GM12878 (cell line): ENCODE measurements around the gene CAMTA1. TPM values are rescaled to one million over a fixed set of nuclear protein-coding genes. Genes with fewer than 3 reads are reported as not detected.

Experiments used
- ATAC-seq: fragments of 200-7000 bp; cut with Tn5 transposase; 3 replicates; pipeline ENCODE4 v1.9.1; 2020; ENCODE audit warnings: mild to moderate bottlenecking, moderate library complexity
- BruUV-seq: library from RNA; stranded (reverse); fragments of 400-500 nt; replicated peaks from 2 replicates; lab custom pipeline; 2021; lab: Mats Ljungman, UMichigan
- CTCF ChIA-PET: fragments of 300-600 bp; sonication (Branson Sonifier 250); formaldehyde crosslinking; extraction: SDS; loops from one replicate; lab custom pipeline; 2021; ENCODE audit warnings: inconsistent platforms; lab: Yijun Ruan, JAX
- POLR2A ChIA-PET: fragments of 350-600 bp; formaldehyde crosslinking; extraction: SDS; loops from one replicate; lab custom pipeline; 2021; ENCODE audit warnings: inconsistent platforms; lab: Charles Lee
- RAD21 ChIA-PET: fragments of 300-600 bp; sonication (Branson Sonifier 250); formaldehyde crosslinking; loops from one replicate; lab custom pipeline; 2023; ENCODE audit warnings: antibody characterized with exemption; ENCODE audit not compliant: unreplicated experiment; lab: Charles Lee
- SMC1A ChIA-PET: fragments of 300-600 bp; sonication (Branson Sonifier 250); formaldehyde crosslinking; loops from one replicate; lab custom pipeline; 2023; ENCODE audit not compliant: unreplicated experiment, uncharacterized antibody; lab: Charles Lee
- DNase-seq: peaks from one replicate; pipeline ENCODE4 v3.0.0-alpha.2; 2011; ENCODE audit warnings: low read depth, low spot score
- FAIRE-seq: peaks from 3 replicates; lab custom pipeline; 2011; peaks lifted over from hg19 to GRCh38; lab: Jason Lieb, UNC
- H2AFZ ChIP-seq: 2 replicates; pipeline ENCODE4 v1.6.0; 2011; ENCODE audit warnings: low read depth, low read length, control low read depth; ENCODE audit not compliant: control insufficient read depth
- H3K27ac ChIP-seq: 2 replicates; pipeline ENCODE4 v1.5.1; 2011; ENCODE audit warnings: control low read depth; ENCODE audit not compliant: control insufficient read depth, insufficient read depth
- H3K27me3 ChIP-seq, 2 experiments: replicated peaks in 1 of 2; 2 replicates each; pipeline versions ENCODE4 v1.6.0 to v1.6.1; 2011; ENCODE audit warnings: low read length in 1 of 2; ENCODE audit not compliant: control insufficient read depth in 2 of 2, insufficient read depth in 2 of 2
- H3K36me3 ChIP-seq, 2 experiments: 2 replicates each; pipeline ENCODE4 v1.5.1; 2011; ENCODE audit warnings: low read length in 1 of 2; ENCODE audit not compliant: control insufficient read depth in 2 of 2, insufficient read depth in 2 of 2
- H3K4me1 ChIP-seq: 2 replicates; pipeline ENCODE4 v1.6.1; 2011; ENCODE audit warnings: mild to moderate bottlenecking, low read length, moderate library complexity, mixed read lengths; ENCODE audit not compliant: control insufficient read depth, insufficient read depth
- H3K4me2 ChIP-seq: 2 replicates; pipeline ENCODE4 v1.6.0; 2011; ENCODE audit warnings: control low read depth; ENCODE audit not compliant: control insufficient read depth, insufficient read depth
- H3K4me3 ChIP-seq: fragments of 200-600 bp; sonication (generic); 2 replicates; pipeline ENCODE4 v1.5.1; 2016
- H3K79me2 ChIP-seq: 2 replicates; pipeline ENCODE4 v1.6.0; 2011; ENCODE audit warnings: low read length; ENCODE audit not compliant: control insufficient read depth, insufficient read depth
- H3K9ac ChIP-seq: 2 replicates; pipeline ENCODE4 v1.8.0; 2011; ENCODE audit warnings: low read length, control low read depth, mixed read lengths; ENCODE audit not compliant: control insufficient read depth, insufficient read depth
- H3K9me3 ChIP-seq: replicated peaks from 3 replicates; pipeline ENCODE4 v1.5.1; 2011; ENCODE audit warnings: mild to moderate bottlenecking, low read length; ENCODE audit not compliant: control insufficient read depth, insufficient read depth
- H4K20me1 ChIP-seq: 2 replicates; pipeline ENCODE4 v1.6.0; 2011; ENCODE audit not compliant: control insufficient read depth, insufficient read depth
- EED ChIP-seq: sonication (generic); IDR thresholded peaks from 2 replicates; pipeline ENCODE4 v1.6.1; 2016; ENCODE audit warnings: antibody characterized with exemption, low read depth
- FOS ChIP-seq: IDR thresholded peaks from 3 replicates; pipeline ENCODE4 v1.6.1; 2011; ENCODE audit warnings: borderline replicate concordance; ENCODE audit not compliant: insufficient read length; ENCODE audit errors: extremely low read depth
- HCFC1 ChIP-seq: fragments of 150-350 bp; IDR thresholded peaks from 2 replicates; pipeline ENCODE4 v1.6.1; 2014; ENCODE audit warnings: low read length
- IKZF2 ChIP-seq, 2 experiments: fragments of 450-650 bp; IDR thresholded peaks; 2 replicates each; pipeline ENCODE4 v1.6.1; 2017; ENCODE audit warnings: mild to moderate bottlenecking in 2 of 2, moderate library complexity in 2 of 2
- IRF5 ChIP-seq: fragments of 450-650 bp; IDR thresholded peaks from 2 replicates; pipeline ENCODE4 v1.6.1; 2017; ENCODE audit warnings: borderline replicate concordance
- MXI1 ChIP-seq: fragments of 150-350 bp; IDR thresholded peaks from 2 replicates; pipeline ENCODE4 v1.6.1; 2011; ENCODE audit warnings: low read depth, mild to moderate bottlenecking, inconsistent platforms, low read length, improper control_type of control experiment
- SMAD5 ChIP-seq: IDR thresholded peaks from 2 replicates; pipeline ENCODE4 v1.6.1; 2016; ENCODE audit warnings: antibody characterized with exemption, low read depth
- SMARCA5 ChIP-seq: fragments of 450-650 bp; IDR thresholded peaks from 2 replicates; pipeline ENCODE4 v1.6.1; 2017; ENCODE audit warnings: mild to moderate bottlenecking
- SUPT20H ChIP-seq: IDR thresholded peaks from 2 replicates; pipeline ENCODE4 v1.6.1; 2011; ENCODE audit warnings: low read depth, mild to moderate bottlenecking, low read length, moderate library complexity, borderline replicate concordance; ENCODE audit not compliant: control insufficient read depth
- WGBS: methylation state at CpG from one replicate; pipeline ENCODE4 v1.1.6; 2016; ENCODE audit warnings: low lambda C conversion rate; ENCODE audit not compliant: insufficient replicate concordance, insufficient coverage; ENCODE audit errors: missing lambda C conversion rate; 5-methylcytosine and 5-hydroxymethylcytosine counted together
- in situ Hi-C: fragments of 300-500 bp; cut with MboI; formaldehyde crosslinking; loops from 9 replicates; pipeline ENCODE4 v1.14.3; 2018; ENCODE audit warnings: mixed read lengths
- intact Hi-C: fragments of 100-400 bp; cut with micrococcal nuclease; formaldehyde crosslinking; loops from one replicate; pipeline ENCODE4 v1.14.2; 2022; ENCODE audit not compliant: unreplicated experiment
- polyA plus RNA-seq, 11 experiments: library from polyadenylated mRNA; depleted of rRNA in 4 of 11; unstranded in 6 of 11; stranded (reverse) in 5 of 11; fragments of >200 nt; fragmentation: Nextera tagmentation in 4 of 11; fragmentation: Illumina TruSeq in 1 of 11; extraction: Ambion mirVana in 4 of 11; extraction: Trizol in 1 of 11; gene quantifications; 1 replicate in 1 of 11; 2 replicates in 10 of 11; pipeline versions ENCODE4 v1.2.1 to v1.2.3, GENCODE V29; 2011 to 2016; ENCODE audit warnings: inconsistent platforms in 2 of 11, missing spikeins in 2 of 11, low read depth in 1 of 11
- total RNA-seq, 4 experiments: library from RNA; depleted of rRNA in 3 of 4; stranded (reverse); fragments of >200 nt in 3 of 4; fragmentation: Illumina TruSeq in 1 of 4; extraction: Trizol in 1 of 4; gene quantifications; 2 replicates each; pipeline versions ENCODE4 v1.2.1 to v1.2.3, GENCODE V29; 2013 to 2021
- TF ChIP-seq, protein P1 (sequence below): fragments of 450-650 bp; formaldehyde crosslinking; IDR thresholded peaks from 2 replicates; pipeline ENCODE4 v1.5.0; 2022; ENCODE audit warnings: mild to moderate bottlenecking, missing genetic modification characterization
- TF ChIP-seq, protein P2 (sequence below): IDR thresholded peaks from 2 replicates; pipeline ENCODE4 v1.6.1; 2012; ENCODE audit warnings: low read depth, low read length, improper control_type of control experiment

CAMTA1 gene
- total and polyA plus RNA-seq, 10 of the 15 experiments (the other 5 are each of a cell fraction or from before 2014, with no cell fraction given): 37.7 to 148 (median 76.4) TPM

DNA sequence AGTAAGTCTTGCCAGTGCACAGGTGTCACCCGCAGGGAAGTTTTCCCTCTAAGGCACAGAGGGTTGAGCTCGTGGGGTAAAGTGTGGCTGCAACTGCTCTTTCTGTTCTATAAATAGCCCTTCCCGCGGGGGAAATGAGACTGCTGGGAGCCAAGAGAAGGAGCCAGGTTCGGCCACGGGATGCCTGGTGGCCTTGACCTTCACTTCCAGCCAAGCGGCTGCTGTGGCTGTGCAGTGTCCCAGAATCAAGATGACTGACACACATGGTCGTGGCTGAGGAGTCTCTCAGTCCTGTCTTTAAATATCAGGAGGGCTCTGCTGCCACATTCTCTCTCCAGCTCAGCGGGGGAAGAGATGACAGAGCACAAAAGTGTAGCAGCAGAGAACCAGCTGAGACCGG lies 831.7 kb downstream of the CAMTA1 start:
- H3K27ac ChIP-seq: no peak overlapping the region
- in situ Hi-C loops: no loop called here
- ChIA-PET RAD21 (no interaction called here), SMC1A (no interaction called here)
- no peak overlapping the region for H3K4me2 ChIP-seq
- no peak for FAIRE-seq
- no peak for ATAC-seq
- no peak overlapping the region for H3K9ac ChIP-seq
- no TSS peak for BruUV-seq
- TF ChIP-seq FOS: no peak
- no peak for TF ChIP-seq IRF5
- no peak for TF ChIP-seq MXI1
- TF ChIP-seq HCFC1: no peak
- TF ChIP-seq SMAD5: no peak
- TF ChIP-seq, protein P1, sequence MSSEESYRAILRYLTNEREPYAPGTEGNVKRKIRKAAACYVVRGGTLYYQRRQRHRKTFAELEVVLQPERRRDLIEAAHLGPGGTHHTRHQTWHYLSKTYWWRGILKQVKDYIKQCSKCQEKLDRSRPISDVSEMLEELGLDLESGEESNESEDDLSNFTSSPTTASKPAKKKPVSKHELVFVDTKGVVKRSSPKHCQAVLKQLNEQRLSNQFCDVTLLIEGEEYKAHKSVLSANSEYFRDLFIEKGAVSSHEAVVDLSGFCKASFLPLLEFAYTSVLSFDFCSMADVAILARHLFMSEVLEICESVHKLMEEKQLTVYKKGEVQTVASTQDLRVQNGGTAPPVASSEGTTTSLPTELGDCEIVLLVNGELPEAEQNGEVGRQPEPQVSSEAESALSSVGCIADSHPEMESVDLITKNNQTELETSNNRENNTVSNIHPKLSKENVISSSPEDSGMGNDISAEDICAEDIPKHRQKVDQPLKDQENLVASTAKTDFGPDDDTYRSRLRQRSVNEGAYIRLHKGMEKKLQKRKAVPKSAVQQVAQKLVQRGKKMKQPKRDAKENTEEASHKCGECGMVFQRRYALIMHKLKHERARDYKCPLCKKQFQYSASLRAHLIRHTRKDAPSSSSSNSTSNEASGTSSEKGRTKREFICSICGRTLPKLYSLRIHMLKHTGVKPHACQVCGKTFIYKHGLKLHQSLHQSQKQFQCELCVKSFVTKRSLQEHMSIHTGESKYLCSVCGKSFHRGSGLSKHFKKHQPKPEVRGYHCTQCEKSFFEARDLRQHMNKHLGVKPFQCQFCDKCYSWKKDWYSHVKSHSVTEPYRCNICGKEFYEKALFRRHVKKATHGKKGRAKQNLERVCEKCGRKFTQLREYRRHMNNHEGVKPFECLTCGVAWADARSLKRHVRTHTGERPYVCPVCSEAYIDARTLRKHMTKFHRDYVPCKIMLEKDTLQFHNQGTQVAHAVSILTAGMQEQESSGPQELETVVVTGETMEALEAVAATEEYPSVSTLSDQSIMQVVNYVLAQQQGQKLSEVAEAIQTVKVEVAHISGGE (CRISPR knock-in tag): no peak
- TF ChIP-seq, protein P2, sequence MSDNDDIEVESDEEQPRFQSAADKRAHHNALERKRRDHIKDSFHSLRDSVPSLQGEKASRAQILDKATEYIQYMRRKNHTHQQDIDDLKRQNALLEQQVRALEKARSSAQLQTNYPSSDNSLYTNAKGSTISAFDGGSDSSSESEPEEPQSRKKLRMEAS: no peak
- no peak for TF ChIP-seq SUPT20H
- TF ChIP-seq IKZF2 (IDR thresholded peaks at IDR 0.05): no peak
- TF ChIP-seq EED: no peak
- no peak for TF ChIP-seq SMARCA5
- TF ChIP-seq, all 136 proteins: peak for 0
- DNase-seq: no peak
- intact Hi-C loops: no loop called here
- Histone ChIP-seq H3K79me2 (no peaks in the 10 kb centered on the region), H3K4me1 (no peaks in the 10 kb centered on the region), H3K36me3 (no peaks in the 10 kb centered on the region), H3K4me3 (no peak overlapping the region), H3K9me3 (no peaks in the 10 kb centered on the region), H3K27me3 (no peaks in the 10 kb centered on the region), H2AFZ (no peak overlapping the region), H4K20me1 (no peaks in the 10 kb centered on the region)
- ChIA-PET POLR2A (no interaction called here), CTCF (no interaction called here)
- 27% methylated on average over 10 of the region's 10 CpGs for WGBS
